GM21528 (cell line): ENCODE results near the gene CGRRF1.
A peak's percentile ranks its signal among the peaks of the same experiment; 100 is the strongest.

Experiments
- ATAC-seq: cut with Tn5 transposase; IDR thresholded peaks from one replicate; pipeline ENCODE4 v1.9.1; 2021; ENCODE audit warnings: mild to moderate bottlenecking, moderate library complexity; ENCODE audit not compliant: unreplicated experiment, low FRiP score

The CGRRF1 gene

GRCh38 chr14:54489318-54489683 lies 20.4 kb upstream of the CGRRF1 start:
- peak; percentile 21 for ATAC-seq

GRCh38 chr14:54489731-54490444 lies 19.8 kb upstream of the CGRRF1 start:
- no peak for ATAC-seq

- ATAC-seq, result no peak
Measured at GRCh38 chr14:54490445-54491175, 19.1 kb upstream of the CGRRF1 start.

- ATAC-seq, result no peak
Measured at GRCh38 chr14:54493293-54493692, 16.4 kb upstream of the CGRRF1 start.

- no peak for ATAC-seq
Measured at GRCh38 chr14:54497224-54497623, 12.5 kb upstream of the CGRRF1 start.

- ATAC-seq, result no peak
Measured at GRCh38 chr14:54498095-54498531, 11.6 kb upstream of the CGRRF1 start.

- ATAC-seq, result no peak
Measured at GRCh38 chr14:54498579-54498978, 11.1 kb upstream of the CGRRF1 start.

- ATAC-seq, result no peak
Measured at GRCh38 chr14:54500744-54501143, 9.0 kb upstream of the CGRRF1 start.

- ATAC-seq, result no peak
Measured at GRCh38 chr14:54501480-54501879, 8.2 kb upstream of the CGRRF1 start.

GRCh38 chr14:54502602-54503001 lies 7.1 kb upstream of the CGRRF1 start:
- no peak for ATAC-seq

- no peak for ATAC-seq
Measured at GRCh38 chr14:54503486-54503885, 6.2 kb upstream of the CGRRF1 start.

GRCh38 chr14:54512393-54512792 lies 2.7 kb downstream of the CGRRF1 start:
- no peak for ATAC-seq

- ATAC-seq, result no peak
Measured at GRCh38 chr14:54515670-54516069, 6.0 kb downstream of the CGRRF1 start.

GRCh38 chr14:54516709-54517108 lies 7.0 kb downstream of the CGRRF1 start:
- ATAC-seq, result no peak

GRCh38 chr14:54524410-54524809 lies 14.7 kb downstream of the CGRRF1 start:
- no peak for ATAC-seq

GRCh38 chr14:54528973-54529372 lies 19.3 kb downstream of the CGRRF1 start:
- ATAC-seq, result no peak

- no peak for ATAC-seq
Measured at GRCh38 chr14:54529811-54530210, 20.1 kb downstream of the CGRRF1 start.

GRCh38 chr14:54532111-54533012 lies 22.7 kb downstream of the CGRRF1 start:
- peak; percentile 95 for ATAC-seq

GRCh38 chr14:54533100-54533499 lies 23.4 kb downstream of the CGRRF1 start:
- ATAC-seq, result peak; percentile 28

- ATAC-seq, result no peak
Measured at GRCh38 chr14:54535126-54535525, 25.4 kb downstream of the CGRRF1 start.

GRCh38 chr14:54535646-54536045 lies 25.9 kb downstream of the CGRRF1 start:
- ATAC-seq, result no peak
